Right renal pelvis (tissue), 4 donors: ENCODE results near the gene SARDH. TPM values are rescaled to one million over a fixed set of nuclear protein-coding genes. Genes with fewer than 3 reads are reported as not detected.

ENCODE experiments used
- DNase-seq, 4 donors: peaks; one replicate each; pipeline ENCODE4 v3.0.0-alpha.2; 2013; ENCODE audit warnings: low read depth in 4 of 4, low spot score in 3 of 4, missing footprints in 1 of 4
- polyA plus RNA-seq, 4 donors: library from polyadenylated mRNA; unstranded; fragments of 120-200 nt; gene quantifications; one replicate each; pipeline ENCODE4 v1.2.1, GENCODE V29; 2013; ENCODE audit not compliant: insufficient read length in 4 of 4

The SARDH gene
- 10 to 100 TPM in 2 of 4 donors, 1 to 10 TPM in 2; 9.3 to 13.7 (median 10.7) TPM for polyA plus RNA-seq

GRCh38 chr9:133737774-133738639 is at the start of gene SARDH:
Gene SARDH (minus strand): TSS chr9:133738352. CDS start chr9:133734173, 4,179 bp downstream.
- DNase-seq: peak in 1 of 4 donors; percentile 58

GRCh38 chr9:133787754-133788025 is 49.5 kb upstream of the SARDH start:
- no peak for DNase-seq

- no peak for DNase-seq
Measured at GRCh38 chr9:133786907-133787753, 49.0 kb upstream of the SARDH start.

GRCh38 chr9:133786371-133786753 is 48.2 kb upstream of the SARDH start:
- no peak for DNase-seq

- no peak for DNase-seq
Measured at GRCh38 chr9:133785753-133786370, 47.7 kb upstream of the SARDH start.

- DNase-seq: no peak
Measured at GRCh38 chr9:133784731-133785561, 46.8 kb upstream of the SARDH start.

GRCh38 chr9:133783331-133783731 is 45.2 kb upstream of the SARDH start:
- DNase-seq: no peak

GRCh38 chr9:133782157-133783130 is 44.3 kb upstream of the SARDH start:
- peak; percentile 41 to 70 (median 59) for DNase-seq

- DNase-seq: no peak
Measured at GRCh38 chr9:133781828-133782135, 43.6 kb upstream of the SARDH start.

GRCh38 chr9:133780962-133781827 is 43.0 kb upstream of the SARDH start:
- DNase-seq: no peak

- no peak for DNase-seq
Measured at GRCh38 chr9:133780404-133780945, 42.3 kb upstream of the SARDH start.

GRCh38 chr9:133779516-133780403 is 41.6 kb upstream of the SARDH start:
- no peak for DNase-seq

GRCh38 chr9:133779081-133779480 is 40.9 kb upstream of the SARDH start:
- DNase-seq: no peak

- DNase-seq: no peak
Measured at GRCh38 chr9:133778336-133779013, 40.3 kb upstream of the SARDH start.

- no peak for DNase-seq
Measured at GRCh38 chr9:133777871-133778270, 39.7 kb upstream of the SARDH start.

GRCh38 chr9:133777068-133777791 is 39.1 kb upstream of the SARDH start:
- no peak for DNase-seq
